Upper lobe of left lung (tissue), 4 donors: ENCODE measurements around the gene SMARCD3.

Source experiments
- CTCF ChIP-seq, 6 experiments: fragments of 450-650 bp in 4 of 6; fragments of 200-600 bp in 2 of 6; sonication (generic) in 2 of 6; IDR thresholded peaks; one replicate each; pipeline ENCODE4 v1.5.1; 2016 to 2019; ENCODE audit warnings: antibody characterized with exemption in 6 of 6
- EP300 ChIP-seq, 4 donors: sonication (generic); formaldehyde crosslinking; IDR thresholded peaks; one replicate each; pipeline ENCODE4 v1.5.1; 2017; ENCODE audit warnings: antibody characterized with exemption in 4 of 4, control low read depth in 2 of 4
- POLR2A ChIP-seq, 4 donors: fragments of 450-650 bp; IDR thresholded peaks; one replicate each; pipeline ENCODE4 v1.5.1; 2016 to 2017; ENCODE audit warnings: antibody characterized with exemption in 4 of 4, mild to moderate bottlenecking in 2 of 4
- POLR2AphosphoS5 ChIP-seq, 2 donors: sonication (generic); formaldehyde crosslinking; IDR thresholded peaks; one replicate each; pipeline ENCODE4 v1.5.1; 2017; ENCODE audit warnings: antibody characterized with exemption in 2 of 2

DNA sequence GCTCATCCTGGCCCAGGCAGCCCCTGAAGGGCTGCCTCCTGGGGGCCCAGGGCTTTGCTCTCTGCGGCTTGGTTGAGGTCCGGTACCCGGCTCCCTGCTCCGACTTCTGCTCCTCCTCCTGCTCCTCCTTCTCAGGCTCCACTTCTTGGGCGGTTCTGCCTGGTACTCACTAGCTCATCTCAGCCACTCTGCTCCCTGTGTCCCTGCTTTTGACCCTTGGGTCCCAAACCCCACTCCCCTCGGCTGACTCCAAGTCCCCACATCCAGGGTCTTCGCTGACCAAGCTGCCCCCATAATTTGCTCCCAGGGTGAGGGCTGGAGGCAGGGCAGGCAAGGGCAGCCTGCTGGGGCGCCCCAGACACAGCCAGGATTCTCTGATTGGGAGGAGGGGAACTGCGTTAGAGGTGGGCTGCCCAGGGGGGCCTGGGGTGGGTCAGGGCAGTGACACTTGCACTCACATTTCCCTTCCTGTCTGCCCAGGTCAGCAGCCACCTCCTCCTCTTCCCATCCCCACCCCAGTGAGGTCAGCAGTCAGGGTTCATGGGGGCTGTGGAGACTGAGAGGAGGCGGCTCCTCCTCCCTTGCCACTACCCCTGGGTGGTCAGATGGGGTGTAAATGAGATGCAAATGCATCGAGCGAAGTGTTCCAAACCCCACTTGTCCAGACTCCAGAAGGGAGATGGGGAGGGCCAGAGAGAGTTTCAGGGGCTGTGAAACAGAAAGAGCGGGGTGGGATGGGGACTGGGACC lies 2.2 kb downstream of the SMARCD3 start:
- TF ChIP-seq CTCF (IDR thresholded peaks at IDR 0.05) (no peak), EP300 (IDR thresholded peaks at IDR 0.05) (no peak), POLR2AphosphoS5 (IDR thresholded peaks at IDR 0.05) (no peak), POLR2A (IDR thresholded peaks at IDR 0.05) (no peak)
